DMS114 treated with DMSO at 0.1 percent for 48 hours (cell line): Measurements from ENCODE around the gene ADAT2.

Source experiments
- DNase-seq: peaks from one replicate; lab custom pipeline; 2025; ENCODE audit not compliant: unreplicated experiment; lab: John Stamatoyannopoulos, UW

The ADAT2 gene

GRCh38 chr6:143399176-143399575 lies 51.3 kb downstream of the ADAT2 start:
- DNase-seq: no peak

- no peak for DNase-seq
Observed at GRCh38 chr6:143397227-143398222, 53.0 kb downstream of the ADAT2 start.

- DNase-seq: no peak
Observed at GRCh38 chr6:143396497-143397226, 53.8 kb downstream of the ADAT2 start.

GRCh38 chr6:143395699-143396098 lies 54.8 kb downstream of the ADAT2 start:
- no peak for DNase-seq

- DNase-seq: no peak
Observed at GRCh38 chr6:143394389-143394788, 56.1 kb downstream of the ADAT2 start.

- DNase-seq: no peak
Observed at GRCh38 chr6:143390278-143390677, 60.2 kb downstream of the ADAT2 start.

GRCh38 chr6:143385636-143386035 lies 64.9 kb downstream of the ADAT2 start:
- DNase-seq: no peak

GRCh38 chr6:143376861-143377260 lies 73.6 kb downstream of the ADAT2 start:
- no peak for DNase-seq

- no peak for DNase-seq
Observed at GRCh38 chr6:143376375-143376774, 74.1 kb downstream of the ADAT2 start.

- DNase-seq: no peak
Observed at GRCh38 chr6:143375022-143375585, 75.4 kb downstream of the ADAT2 start.

- DNase-seq: no peak
Observed at GRCh38 chr6:143374014-143374413, 76.5 kb downstream of the ADAT2 start.
